Panc1 (cell line): Measurements from ENCODE around the gene JMJD4. TPM values are rescaled to one million over a fixed set of nuclear protein-coding genes. Genes with fewer than 3 reads are reported as not detected.

ENCODE experiments used
- ATAC-seq: fragments of 200-7000 bp; cut with Tn5 transposase; 2 replicates; pipeline ENCODE4 v1.9.1; 2020; ENCODE audit warnings: mild to moderate bottlenecking, moderate library complexity
- BruUV-seq: library from RNA; stranded (reverse); fragments of 400-500 nt; replicated peaks from 2 replicates; lab custom pipeline; 2021; lab: Mats Ljungman, UMichigan
- CTCF ChIA-PET: fragments of 300-600 bp; sonication (Branson Sonifier 250); formaldehyde crosslinking; loops from one replicate; lab custom pipeline; 2022; ENCODE audit warnings: antibody characterized with exemption; lab: Charles Lee
- POLR2A ChIA-PET: fragments of 300-600 bp; sonication (Branson Sonifier 250); formaldehyde crosslinking; loops from one replicate; lab custom pipeline; 2022; ENCODE audit warnings: antibody characterized with exemption; lab: Charles Lee
- DNase-seq: peaks from one replicate; pipeline ENCODE4 v3.0.0-alpha.2; 2010; ENCODE audit warnings: low read depth, low spot score
- H3K27ac ChIP-seq: 2 replicates; pipeline ENCODE4 v1.5.1; 2011; ENCODE audit warnings: mild to moderate bottlenecking, low read length, inconsistent platforms
- H3K27me3 ChIP-seq: fragments of 200-500 bp; sonication (Bioruptor generic); 2 replicates; pipeline ENCODE4 v1.6.0; 2014; ENCODE audit warnings: low read length, inconsistent platforms; ENCODE audit not compliant: control insufficient read depth, insufficient read depth
- H3K36me3 ChIP-seq: fragments of 200-500 bp; sonication (Bioruptor generic); 2 replicates; pipeline ENCODE4 v1.5.1; 2014; ENCODE audit warnings: inconsistent platforms, mild to moderate bottlenecking, low read length, moderate library complexity; ENCODE audit not compliant: control insufficient read depth, insufficient read depth
- H3K4me1 ChIP-seq: 2 replicates; pipeline ENCODE4 v1.5.1; 2011; ENCODE audit warnings: inconsistent platforms, mild to moderate bottlenecking, low read length, moderate library complexity; ENCODE audit not compliant: control insufficient read depth, insufficient read depth
- H3K4me3 ChIP-seq, 2 experiments: 2 replicates each; pipeline ENCODE4 v1.5.1; 2011 to 2012; ENCODE audit warnings: low read depth in 2 of 2, low read length in 2 of 2, mild to moderate bottlenecking in 2 of 2, inconsistent platforms in 1 of 2, moderate library complexity in 1 of 2
- H3K9me3 ChIP-seq: fragments of 200-500 bp; sonication (Bioruptor generic); 2 replicates; pipeline ENCODE4 v1.5.1; 2014; ENCODE audit warnings: low read depth, mild to moderate bottlenecking, inconsistent platforms, low read length, moderate library complexity; ENCODE audit not compliant: control insufficient read depth, insufficient read depth
- POLR2AphosphoS5 ChIP-seq: IDR thresholded peaks from 2 replicates; pipeline ENCODE4 v1.6.1; 2012; ENCODE audit warnings: mild to moderate bottlenecking, low read depth, low read length, moderate library complexity
- SIN3A ChIP-seq: IDR thresholded peaks from 2 replicates; pipeline ENCODE4 v1.6.1; 2012; ENCODE audit warnings: low read depth, mild to moderate bottlenecking, low read length, moderate library complexity, borderline replicate concordance; ENCODE audit not compliant: insufficient read depth
- TCF7L2 ChIP-seq: IDR thresholded peaks from 2 replicates; pipeline ENCODE4 v1.6.1; 2011; ENCODE audit warnings: mild to moderate bottlenecking, low read depth, low read length, inconsistent platforms
- in situ Hi-C: cut with HindIII; loops from 2 replicates; pipeline ENCODE4 v1.10.0; 2016; ENCODE audit warnings: low sequenced_read_pairs, low pct_unique_long_range_greater_than_20kb
- intact Hi-C: fragments of 100-400 bp; cut with micrococcal nuclease; formaldehyde crosslinking; loops from one replicate; pipeline ENCODE4 v1.10.0; 2022; ENCODE audit not compliant: unreplicated experiment
- total RNA-seq: library from RNA; stranded (reverse); gene quantifications from one replicate; pipeline ENCODE4 v1.2.1, GENCODE V29; 2021; ENCODE audit not compliant: unreplicated experiment
- TF ChIP-seq, protein P1 (sequence below): fragments of 450-650 bp; IDR thresholded peaks from 2 replicates; pipeline ENCODE4 v1.5.1; 2017; ENCODE audit warnings: mild to moderate bottlenecking
- TF ChIP-seq, protein P2 (sequence below), 2 experiments: IDR thresholded peaks; 2 replicates each; pipeline ENCODE4 v1.6.1; 2011 to 2012; ENCODE audit warnings: low read depth in 2 of 2, control low read depth in 1 of 2, low read length in 1 of 2, mild to moderate bottlenecking in 1 of 2, moderate library complexity in 1 of 2; ENCODE audit not compliant: insufficient read depth in 1 of 2

JMJD4 gene
- total RNA-seq, 1 experiment from 2014 or later = 27.7 TPM

DNA sequence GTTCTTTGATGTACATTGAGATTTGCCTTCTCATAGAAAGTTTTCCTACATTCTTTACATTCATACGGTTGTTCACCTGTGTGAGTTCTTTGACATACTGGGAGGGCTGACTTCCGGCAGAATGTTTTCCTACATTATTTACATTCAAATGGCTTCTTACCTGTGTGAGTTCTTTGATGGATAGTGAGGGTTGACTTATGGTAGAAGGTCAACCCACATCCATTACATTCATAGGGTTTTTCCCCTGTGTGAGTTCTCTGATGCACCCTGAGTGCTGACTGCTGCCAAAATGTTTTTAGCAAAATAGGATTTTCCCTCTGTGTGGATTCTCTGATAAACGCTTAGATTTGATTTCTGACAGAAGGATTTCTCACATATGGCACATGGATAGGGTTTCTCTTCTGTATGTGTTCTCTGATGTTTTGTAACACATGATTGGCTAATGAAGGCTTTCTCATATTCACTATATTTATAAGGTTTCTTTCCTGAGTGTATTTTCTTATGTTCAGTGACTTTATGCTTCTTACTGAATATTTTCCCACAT, 37.7 kb downstream of the JMJD4 start:
- BruUV-seq = no TSS peak
- no peak overlapping the region for H3K27ac ChIP-seq
- DNase-seq (no peak), ATAC-seq (no peak)
- peaks cover 11% of the 10 kb centered on the region; the same call in 1 of the 2 replicates for H3K9me3 ChIP-seq
- H3K4me3 ChIP-seq = no peak overlapping the region
- no peaks in the 10 kb centered on the region for H3K4me1 ChIP-seq
- TF ChIP-seq TCF7L2 (no peak), SIN3A (no peak), POLR2AphosphoS5 (no peak)
- TF ChIP-seq, protein P1, sequence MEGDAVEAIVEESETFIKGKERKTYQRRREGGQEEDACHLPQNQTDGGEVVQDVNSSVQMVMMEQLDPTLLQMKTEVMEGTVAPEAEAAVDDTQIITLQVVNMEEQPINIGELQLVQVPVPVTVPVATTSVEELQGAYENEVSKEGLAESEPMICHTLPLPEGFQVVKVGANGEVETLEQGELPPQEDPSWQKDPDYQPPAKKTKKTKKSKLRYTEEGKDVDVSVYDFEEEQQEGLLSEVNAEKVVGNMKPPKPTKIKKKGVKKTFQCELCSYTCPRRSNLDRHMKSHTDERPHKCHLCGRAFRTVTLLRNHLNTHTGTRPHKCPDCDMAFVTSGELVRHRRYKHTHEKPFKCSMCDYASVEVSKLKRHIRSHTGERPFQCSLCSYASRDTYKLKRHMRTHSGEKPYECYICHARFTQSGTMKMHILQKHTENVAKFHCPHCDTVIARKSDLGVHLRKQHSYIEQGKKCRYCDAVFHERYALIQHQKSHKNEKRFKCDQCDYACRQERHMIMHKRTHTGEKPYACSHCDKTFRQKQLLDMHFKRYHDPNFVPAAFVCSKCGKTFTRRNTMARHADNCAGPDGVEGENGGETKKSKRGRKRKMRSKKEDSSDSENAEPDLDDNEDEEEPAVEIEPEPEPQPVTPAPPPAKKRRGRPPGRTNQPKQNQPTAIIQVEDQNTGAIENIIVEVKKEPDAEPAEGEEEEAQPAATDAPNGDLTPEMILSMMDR = no peak
- TF ChIP-seq, protein P2, sequence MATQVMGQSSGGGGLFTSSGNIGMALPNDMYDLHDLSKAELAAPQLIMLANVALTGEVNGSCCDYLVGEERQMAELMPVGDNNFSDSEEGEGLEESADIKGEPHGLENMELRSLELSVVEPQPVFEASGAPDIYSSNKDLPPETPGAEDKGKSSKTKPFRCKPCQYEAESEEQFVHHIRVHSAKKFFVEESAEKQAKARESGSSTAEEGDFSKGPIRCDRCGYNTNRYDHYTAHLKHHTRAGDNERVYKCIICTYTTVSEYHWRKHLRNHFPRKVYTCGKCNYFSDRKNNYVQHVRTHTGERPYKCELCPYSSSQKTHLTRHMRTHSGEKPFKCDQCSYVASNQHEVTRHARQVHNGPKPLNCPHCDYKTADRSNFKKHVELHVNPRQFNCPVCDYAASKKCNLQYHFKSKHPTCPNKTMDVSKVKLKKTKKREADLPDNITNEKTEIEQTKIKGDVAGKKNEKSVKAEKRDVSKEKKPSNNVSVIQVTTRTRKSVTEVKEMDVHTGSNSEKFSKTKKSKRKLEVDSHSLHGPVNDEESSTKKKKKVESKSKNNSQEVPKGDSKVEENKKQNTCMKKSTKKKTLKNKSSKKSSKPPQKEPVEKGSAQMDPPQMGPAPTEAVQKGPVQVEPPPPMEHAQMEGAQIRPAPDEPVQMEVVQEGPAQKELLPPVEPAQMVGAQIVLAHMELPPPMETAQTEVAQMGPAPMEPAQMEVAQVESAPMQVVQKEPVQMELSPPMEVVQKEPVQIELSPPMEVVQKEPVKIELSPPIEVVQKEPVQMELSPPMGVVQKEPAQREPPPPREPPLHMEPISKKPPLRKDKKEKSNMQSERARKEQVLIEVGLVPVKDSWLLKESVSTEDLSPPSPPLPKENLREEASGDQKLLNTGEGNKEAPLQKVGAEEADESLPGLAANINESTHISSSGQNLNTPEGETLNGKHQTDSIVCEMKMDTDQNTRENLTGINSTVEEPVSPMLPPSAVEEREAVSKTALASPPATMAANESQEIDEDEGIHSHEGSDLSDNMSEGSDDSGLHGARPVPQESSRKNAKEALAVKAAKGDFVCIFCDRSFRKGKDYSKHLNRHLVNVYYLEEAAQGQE (IDR thresholded peaks at IDR 0.05; ENCODE audit: insufficient read depth in 1 of 2, low read depth in 2 of 2, low read length in 1 of 2) = no peak
- ChIA-PET POLR2A (no interaction called here), CTCF (no interaction called here)
- no peaks in the 10 kb centered on the region for H3K27me3 ChIP-seq
- in situ Hi-C loops (no loop called here), intact Hi-C loops (no loop called here)
- H3K36me3 ChIP-seq = no peaks in the 10 kb centered on the region

DNA sequence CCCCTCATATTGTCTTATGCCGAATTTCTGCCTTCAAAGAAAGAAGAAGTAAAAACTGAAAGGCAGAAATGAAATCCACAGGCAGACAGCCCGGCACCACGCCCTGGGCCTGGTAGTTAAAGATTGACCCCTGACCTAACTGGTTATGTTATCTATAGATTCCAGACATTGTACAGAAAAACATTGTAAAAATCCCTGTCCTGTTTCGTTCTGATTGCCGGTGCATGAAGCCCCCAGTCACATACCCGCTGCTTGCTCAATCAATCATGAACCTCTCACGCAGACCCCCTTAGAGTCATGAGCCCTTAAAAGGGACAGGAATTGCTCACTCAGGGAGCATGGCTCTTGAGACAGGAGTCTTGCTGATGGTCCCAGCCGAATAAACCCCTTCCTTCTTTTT, 49.3 kb downstream of the JMJD4 start:
- in situ Hi-C loops = no loop called here
- ChIA-PET POLR2A (no interaction called here), CTCF (no interaction called here)
- H3K4me3 ChIP-seq = no peak overlapping the region
- TF ChIP-seq, protein P1 = no peak
- TF ChIP-seq POLR2AphosphoS5 (no peak), TCF7L2 (no peak), SIN3A (no peak)
- TF ChIP-seq, protein P2 (IDR thresholded peaks at IDR 0.05; ENCODE audit: insufficient read depth in 1 of 2, low read depth in 2 of 2, low read length in 1 of 2) = no peak
- intact Hi-C loops = no loop called here
- no peak for ATAC-seq
- DNase-seq = no peak
- peaks cover 15% of the 10 kb centered on the region for H3K9me3 ChIP-seq
- no TSS peak for BruUV-seq
- H3K27me3 ChIP-seq = no peaks in the 10 kb centered on the region
- no peak overlapping the region for H3K27ac ChIP-seq
- no peaks in the 10 kb centered on the region for H3K4me1 ChIP-seq
- no peaks in the 10 kb centered on the region for H3K36me3 ChIP-seq
